Prostate gland (tissue), 2 donors: ENCODE results near the gene C17orf78.

Experiments
- POLR2A ChIP-seq: fragments of 450-650 bp; IDR thresholded peaks from one replicate; pipeline ENCODE4 v1.6.1; 2016; ENCODE audit warnings: antibody characterized with exemption, mild to moderate bottlenecking
- POLR2AphosphoS5 ChIP-seq: sonication (generic); formaldehyde crosslinking; IDR thresholded peaks from one replicate; pipeline ENCODE4 v1.6.1; 2017; ENCODE audit warnings: antibody characterized with exemption
- TF ChIP-seq, protein P1 (sequence below), 4 experiments: fragments of 200-600 bp in 2 of 4; fragments of 450-650 bp in 2 of 4; sonication (generic) in 2 of 4; IDR thresholded peaks; 1 replicate in 3 of 4; 2 replicates in 1 of 4; pipeline ENCODE4 v1.5.1; 2016 to 2019; ENCODE audit warnings: antibody characterized with exemption in 4 of 4, mild to moderate bottlenecking in 2 of 4, moderate library complexity in 2 of 4

- TF ChIP-seq POLR2A (no peak), POLR2AphosphoS5 (no peak)
- TF ChIP-seq, protein P1, sequence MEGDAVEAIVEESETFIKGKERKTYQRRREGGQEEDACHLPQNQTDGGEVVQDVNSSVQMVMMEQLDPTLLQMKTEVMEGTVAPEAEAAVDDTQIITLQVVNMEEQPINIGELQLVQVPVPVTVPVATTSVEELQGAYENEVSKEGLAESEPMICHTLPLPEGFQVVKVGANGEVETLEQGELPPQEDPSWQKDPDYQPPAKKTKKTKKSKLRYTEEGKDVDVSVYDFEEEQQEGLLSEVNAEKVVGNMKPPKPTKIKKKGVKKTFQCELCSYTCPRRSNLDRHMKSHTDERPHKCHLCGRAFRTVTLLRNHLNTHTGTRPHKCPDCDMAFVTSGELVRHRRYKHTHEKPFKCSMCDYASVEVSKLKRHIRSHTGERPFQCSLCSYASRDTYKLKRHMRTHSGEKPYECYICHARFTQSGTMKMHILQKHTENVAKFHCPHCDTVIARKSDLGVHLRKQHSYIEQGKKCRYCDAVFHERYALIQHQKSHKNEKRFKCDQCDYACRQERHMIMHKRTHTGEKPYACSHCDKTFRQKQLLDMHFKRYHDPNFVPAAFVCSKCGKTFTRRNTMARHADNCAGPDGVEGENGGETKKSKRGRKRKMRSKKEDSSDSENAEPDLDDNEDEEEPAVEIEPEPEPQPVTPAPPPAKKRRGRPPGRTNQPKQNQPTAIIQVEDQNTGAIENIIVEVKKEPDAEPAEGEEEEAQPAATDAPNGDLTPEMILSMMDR (IDR thresholded peaks at IDR 0.05): no peak
These were observed 38.2 kb downstream of the C17orf78 start for GRCh38 chr17:37413875-37414519.
